HK-2 (cell line): Measurements from ENCODE around the gene LCP1.
"Not testable (repeated sequence)": the region's sequence is repeated elsewhere in the genome, so short reads cannot be mapped to it uniquely, and the experiment has no call there.

Experiments
- DNase-seq: peaks from one replicate; pipeline ENCODE4 v3.0.0-alpha.2; 2018; ENCODE audit not compliant: unreplicated experiment

LCP1 gene

GRCh38 chr13:46181840-46182490 is at the start of gene LCP1:
Gene LCP1 (minus strand): TSS chr13:46182177. CDS start chr13:46159662, 22,515 bp downstream.
- DNase-seq, result no peak

- DNase-seq, result no peak
These were observed 47.3 kb upstream of the LCP1 start for GRCh38 chr13:46229251-46229650.

- DNase-seq, result not testable (repeated sequence)
These were observed 38.3 kb upstream of the LCP1 start for GRCh38 chr13:46220234-46220633.

GRCh38 chr13:46214741-46215140 is 32.8 kb upstream of the LCP1 start:
- not testable (repeated sequence) for DNase-seq

- no peak for DNase-seq
These were observed 31.3 kb upstream of the LCP1 start for GRCh38 chr13:46213242-46213641.

GRCh38 chr13:46211483-46212351 is 29.7 kb upstream of the LCP1 start, which contains the start of gene LRRC63:
Gene LRRC63 (plus strand): TSS chr13:46211928. CDS start chr13:46213035, 1,107 bp downstream.
- peak; percentile 54 for DNase-seq

GRCh38 chr13:46211116-46211482 is 29.1 kb upstream of the LCP1 start:
- DNase-seq, result no peak

- DNase-seq, result no peak
These were observed 28.5 kb upstream of the LCP1 start for GRCh38 chr13:46210362-46211083.

- no peak for DNase-seq
These were observed 25.9 kb upstream of the LCP1 start for GRCh38 chr13:46207828-46208227.

- no peak for DNase-seq
These were observed 24.2 kb upstream of the LCP1 start for GRCh38 chr13:46206143-46206542.

- no peak for DNase-seq
These were observed 21.0 kb upstream of the LCP1 start for GRCh38 chr13:46202966-46203365.

- no peak for DNase-seq
These were observed 20.3 kb upstream of the LCP1 start for GRCh38 chr13:46202188-46202795.

- DNase-seq, result no peak
These were observed 16.8 kb upstream of the LCP1 start for GRCh38 chr13:46198696-46199193.

- no peak for DNase-seq
These were observed 15.5 kb upstream of the LCP1 start for GRCh38 chr13:46197299-46198048.

GRCh38 chr13:46195016-46195415 is 13.0 kb upstream of the LCP1 start:
- DNase-seq, result no peak

GRCh38 chr13:46192412-46192811 is 10.4 kb upstream of the LCP1 start:
- DNase-seq, result no peak

- DNase-seq, result no peak
These were observed 3.7 kb upstream of the LCP1 start for GRCh38 chr13:46185634-46186033.

GRCh38 chr13:46184277-46184699 is 2.3 kb upstream of the LCP1 start:
- DNase-seq, result no peak

GRCh38 chr13:46183018-46183946 is 1.3 kb upstream of the LCP1 start:
- DNase-seq, result no peak

- DNase-seq, result no peak
These were observed 507 bp upstream of the LCP1 start for GRCh38 chr13:46182491-46182877.
